Dedifferentiated amniotic fluid mesenchymal stem cell (primary cell): ENCODE results near the gene PAFAH1B1.

Source experiments
- DNase-seq: peaks from one replicate; pipeline ENCODE4 v3.0.0-alpha.2; 2016; ENCODE audit errors: extremely low spot score

PAFAH1B1 gene

DNA sequence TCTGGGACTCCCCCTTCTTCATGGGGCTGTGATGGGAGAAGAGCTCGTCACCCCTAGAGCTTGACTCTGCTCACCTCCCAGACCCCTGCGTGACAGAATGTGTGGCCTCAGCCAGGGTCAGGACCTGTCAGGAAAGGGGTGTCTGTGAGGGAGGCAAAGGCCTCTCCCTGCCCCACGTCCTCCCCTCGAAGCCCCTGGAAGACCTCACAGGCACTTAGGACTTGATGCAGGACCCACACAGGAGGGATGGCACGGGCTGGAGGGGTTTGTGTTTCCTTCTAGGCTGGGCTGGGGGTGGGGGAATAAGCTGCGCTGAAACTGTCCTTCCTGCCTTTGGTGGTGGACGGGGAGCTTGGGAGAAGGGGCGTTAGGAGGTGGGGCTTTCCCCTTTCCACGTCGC lies 129.2 kb downstream of the PAFAH1B1 start:
- no peak for DNase-seq

DNA sequence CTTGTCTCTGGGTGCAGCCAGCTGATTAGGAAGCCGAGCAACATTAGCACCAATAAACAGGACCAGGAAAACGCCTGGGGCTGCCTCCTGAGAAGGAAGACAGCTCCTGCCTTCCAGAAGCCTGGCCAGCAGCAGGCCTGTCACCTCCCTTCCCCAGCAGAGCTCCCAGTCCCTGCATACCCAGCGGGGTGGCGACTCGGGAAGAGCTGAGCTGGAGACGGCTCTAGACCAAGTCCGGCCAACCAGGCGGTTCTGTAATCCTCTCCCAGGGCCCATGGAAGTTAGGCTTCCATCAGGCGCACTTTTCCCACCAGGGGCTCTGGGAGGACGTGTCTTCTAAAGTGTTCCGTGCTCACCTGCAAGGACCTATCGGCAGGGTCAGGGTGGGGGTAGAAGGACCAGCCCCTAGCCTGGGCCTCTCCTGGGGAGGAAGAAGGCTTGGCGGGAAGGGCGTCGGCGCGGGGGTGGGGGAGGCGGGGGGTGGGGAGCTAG lies 130.1 kb downstream of the PAFAH1B1 start:
- no peak for DNase-seq

DNA sequence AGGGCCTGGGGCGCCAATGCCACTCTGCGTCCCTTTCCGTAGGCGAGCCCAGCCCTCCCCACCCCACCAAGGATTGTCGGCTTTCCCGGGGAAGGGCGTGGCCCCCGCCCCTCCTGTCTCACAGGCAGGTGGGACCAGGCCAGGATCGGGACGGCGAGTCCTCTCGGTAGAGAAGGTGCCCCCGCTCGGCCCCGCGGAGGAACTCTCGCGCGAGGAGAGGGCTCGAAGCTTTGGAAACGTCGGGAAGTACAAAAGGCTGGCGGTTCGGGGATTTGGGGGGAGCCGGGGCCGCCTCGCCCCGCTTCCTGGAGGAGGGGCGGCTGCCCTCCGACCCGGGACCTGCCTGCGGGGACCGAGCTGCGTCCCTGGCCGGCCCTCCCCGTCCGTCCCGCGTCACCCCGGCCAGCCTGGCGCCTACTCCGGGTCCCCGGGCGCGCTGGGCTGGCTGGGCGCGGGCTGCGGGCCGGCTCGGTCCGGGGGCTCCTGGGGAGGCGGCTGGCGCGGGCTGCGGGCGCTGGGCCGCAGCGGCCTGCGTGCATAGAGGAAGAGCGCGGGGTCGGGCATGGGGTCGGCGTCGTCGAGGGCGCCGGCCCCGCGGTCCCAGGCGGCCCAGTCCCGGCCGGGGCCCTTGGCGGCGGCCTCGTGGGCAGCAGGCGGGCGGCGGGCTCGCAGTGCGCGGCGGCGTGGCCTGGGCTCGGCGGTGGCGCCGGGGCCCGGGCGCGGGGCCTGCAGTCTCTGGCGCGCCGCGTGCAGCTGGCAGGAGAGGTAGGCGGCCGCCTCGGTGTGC lies 130.7 kb downstream of the PAFAH1B1 start:
- DNase-seq: no peak

DNA sequence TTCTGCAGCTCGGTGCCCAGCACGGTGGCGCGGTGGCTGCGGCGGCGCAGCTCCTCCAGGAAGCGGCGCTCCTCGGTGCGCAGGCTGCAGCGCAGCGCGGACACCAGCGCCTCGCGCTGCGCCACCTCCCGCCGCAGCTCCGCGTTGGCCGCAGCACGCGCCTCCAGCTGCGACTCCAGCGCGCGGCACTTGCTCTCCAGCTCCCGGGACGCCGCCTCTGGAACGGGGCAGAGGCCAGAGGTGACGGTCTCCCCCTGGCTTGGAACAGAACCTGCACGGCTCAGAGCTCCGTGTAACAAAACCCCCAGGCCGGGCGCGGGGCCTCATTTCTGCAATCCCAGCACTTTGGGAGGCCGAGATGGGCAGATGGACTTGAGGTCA lies 131.3 kb downstream of the PAFAH1B1 start:
- DNase-seq: no peak

DNA sequence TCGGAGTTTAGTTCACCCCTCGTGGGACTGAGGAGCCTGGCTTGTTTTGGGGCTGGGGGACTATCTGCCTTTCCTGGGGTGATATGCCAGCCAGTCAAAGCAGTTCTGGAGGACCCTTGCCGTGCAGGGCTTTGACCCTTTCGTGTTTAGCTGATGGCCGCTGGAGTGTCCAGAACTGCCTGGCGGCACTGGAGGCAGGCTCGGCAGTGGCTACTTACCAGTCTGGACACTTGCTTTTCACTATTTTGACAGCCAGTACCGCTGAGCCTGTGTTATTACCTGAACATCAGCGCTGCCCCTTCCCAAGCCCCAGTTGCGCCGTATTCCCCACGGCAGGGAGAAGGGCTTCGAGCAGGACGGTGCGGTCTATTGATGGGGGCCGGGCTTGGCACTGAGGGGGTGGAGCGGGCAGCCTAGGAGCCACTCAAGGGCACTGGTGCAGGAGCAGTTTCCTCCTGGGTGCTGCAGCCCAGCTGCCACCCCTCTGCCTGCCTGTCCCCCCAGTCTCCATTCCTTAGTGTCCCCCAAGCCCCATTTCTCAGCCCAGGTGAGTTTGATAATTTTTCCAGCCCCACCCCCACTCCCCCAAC lies 137.4 kb downstream of the PAFAH1B1 start:
- DNase-seq: no peak

DNA sequence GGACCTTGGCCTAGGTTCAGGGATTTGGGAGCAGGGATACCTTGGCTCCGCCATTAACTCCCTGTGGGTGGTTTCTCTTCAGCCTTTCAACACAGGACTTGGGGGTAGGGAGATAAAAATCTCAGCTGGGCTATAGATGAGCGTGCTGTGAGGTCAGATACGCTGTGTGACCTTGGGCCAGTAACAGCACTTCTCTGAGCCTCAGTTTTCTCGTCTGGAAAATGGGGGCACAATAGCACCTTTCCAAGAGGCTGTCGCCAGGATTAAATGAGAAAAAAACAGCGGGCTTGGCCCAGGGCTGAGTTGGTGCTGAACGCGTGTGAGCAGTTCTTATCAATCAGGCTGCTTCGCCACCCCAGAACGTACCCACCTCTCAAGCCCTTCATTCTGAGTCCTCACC lies 138.4 kb downstream of the PAFAH1B1 start:
- no peak for DNase-seq

DNA sequence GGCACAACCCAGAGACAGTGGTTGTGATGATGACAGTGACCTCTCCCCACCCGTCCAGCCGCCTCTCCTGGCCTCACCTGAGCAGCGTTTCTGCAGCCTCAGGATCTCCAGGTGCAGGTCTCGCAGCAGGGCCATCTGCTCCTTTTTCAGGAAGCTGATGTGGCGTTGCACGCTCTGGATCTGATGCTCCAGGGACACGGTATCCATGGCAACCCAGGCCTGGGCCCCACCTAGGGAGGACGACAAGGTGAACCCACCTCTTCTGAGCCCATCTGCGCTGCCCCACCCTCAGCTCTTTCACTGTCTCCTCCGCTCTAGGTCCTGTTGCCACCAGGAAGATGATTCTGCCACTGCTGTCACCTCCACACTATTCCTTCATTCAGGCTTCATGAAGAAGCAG lies 141.5 kb downstream of the PAFAH1B1 start:
- DNase-seq: no peak
